ENCODE data around the gene PDE4D. TPM values are rescaled to one million over a fixed set of nuclear protein-coding genes. Genes with fewer than 3 reads are reported as not detected.

Gene PDE4D
- total RNA-seq, 1 experiment from 2014 or later = 32.5 TPM

GRCh38 chr5:59779453-59779852 lies 114.1 kb downstream of the PDE4D start:
- DNase-seq = no peak
- peaks cover 17% of the 10 kb centered on the region for H3K4me1 ChIP-seq
- no peaks in the 10 kb centered on the region for H3K9me3 ChIP-seq (replicated peaks)
- H3K27me3 ChIP-seq = no peaks in the 10 kb centered on the region
- no peak overlapping the region for H3K27ac ChIP-seq
- H3K36me3 ChIP-seq = no peaks in the 10 kb centered on the region
- no peak overlapping the region for H3K4me3 ChIP-seq

- Histone ChIP-seq H3K27me3 (no peaks in the 10 kb centered on the region), H3K4me1 (peaks cover 17% of the 10 kb centered on the region), H3K9me3 (replicated peaks) (no peaks in the 10 kb centered on the region), H3K27ac (no peak overlapping the region), H3K4me3 (no peak overlapping the region), H3K36me3 (no peaks in the 10 kb centered on the region)
- no peak for DNase-seq
Observed at GRCh38 chr5:59777028-59777427, 116.5 kb downstream of the PDE4D start.

- H3K27ac ChIP-seq = no peak overlapping the region
- no peaks in the 10 kb centered on the region for H3K9me3 ChIP-seq (replicated peaks)
Observed at GRCh38 chr5:59773294-59773693, 120.2 kb downstream of the PDE4D start.

GRCh38 chr5:59772757-59773156 lies 120.8 kb downstream of the PDE4D start:
- Histone ChIP-seq H3K4me1 (peaks cover 20% of the 10 kb centered on the region), H3K4me3 (no peak overlapping the region), H3K27me3 (no peaks in the 10 kb centered on the region), H3K36me3 (no peaks in the 10 kb centered on the region), H3K27ac (no peak overlapping the region), H3K9me3 (replicated peaks) (no peaks in the 10 kb centered on the region)
- no peak for DNase-seq

More at GRCh38 chr5:59773294-59773693, 120.2 kb downstream of the PDE4D start:
- H3K4me3 ChIP-seq = no peak overlapping the region
- no peaks in the 10 kb centered on the region for H3K27me3 ChIP-seq
- H3K36me3 ChIP-seq = no peaks in the 10 kb centered on the region
- DNase-seq = no peak
- H3K4me1 ChIP-seq = peaks cover 20% of the 10 kb centered on the region

GRCh38 chr5:59772206-59772605 lies 121.3 kb downstream of the PDE4D start:
- DNase-seq = no peak
- Histone ChIP-seq H3K27me3 (no peaks in the 10 kb centered on the region), H3K4me1 (peaks cover 20% of the 10 kb centered on the region), H3K4me3 (no peak overlapping the region), H3K27ac (no peak overlapping the region), H3K9me3 (replicated peaks) (no peaks in the 10 kb centered on the region), H3K36me3 (no peaks in the 10 kb centered on the region)

DNA sequence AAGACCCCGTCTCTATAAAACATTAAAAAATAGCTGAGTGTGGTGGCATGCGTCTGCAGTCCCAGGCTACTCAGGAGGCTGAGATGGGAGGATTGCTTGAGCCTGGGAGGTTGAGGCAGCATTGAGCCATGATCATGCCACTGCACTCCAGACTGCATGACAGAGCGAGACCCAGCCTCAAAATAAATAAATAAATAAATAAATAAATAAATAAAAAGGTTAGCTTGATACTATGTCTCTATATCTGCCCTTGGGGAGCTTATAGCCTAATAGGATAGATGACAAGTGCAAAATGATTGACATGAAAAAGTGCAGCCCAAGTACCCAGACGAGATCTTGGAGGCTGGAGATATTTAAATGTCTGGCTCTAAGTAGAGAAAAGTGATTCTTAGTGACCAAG lies 122.6 kb downstream of the PDE4D start:
- no peaks in the 10 kb centered on the region for H3K27me3 ChIP-seq
- DNase-seq = no peak
- H3K4me3 ChIP-seq = no peak overlapping the region
- H3K27ac ChIP-seq = no peak overlapping the region
- H3K36me3 ChIP-seq = no peaks in the 10 kb centered on the region
- H3K9me3 ChIP-seq (replicated peaks) = no peaks in the 10 kb centered on the region
- peaks cover 20% of the 10 kb centered on the region for H3K4me1 ChIP-seq

GRCh38 chr5:59769832-59770231 lies 123.7 kb downstream of the PDE4D start:
- H3K36me3 ChIP-seq = no peaks in the 10 kb centered on the region
- no peaks in the 10 kb centered on the region for H3K27me3 ChIP-seq
- DNase-seq = no peak
- peaks cover 13% of the 10 kb centered on the region for H3K4me1 ChIP-seq
- H3K27ac ChIP-seq = peak overlapping the region; percentile 95
- H3K9me3 ChIP-seq (replicated peaks) = no peaks in the 10 kb centered on the region
- peak overlapping the region; percentile 75; the same call in 1 of the 2 replicates for H3K4me3 ChIP-seq

- Histone ChIP-seq H3K9me3 (replicated peaks) (no peaks in the 10 kb centered on the region), H3K4me3 (peak overlapping the region; percentile 75), H3K27ac (peak overlapping the region; percentile 95), H3K4me1 (peaks cover 12% of the 10 kb centered on the region), H3K27me3 (no peaks in the 10 kb centered on the region), H3K36me3 (no peaks in the 10 kb centered on the region)
- no peak for DNase-seq
Observed at GRCh38 chr5:59769041-59769360, 124.5 kb downstream of the PDE4D start.

GRCh38 chr5:59768152-59769040 lies 125.1 kb downstream of the PDE4D start:
- H3K27me3 ChIP-seq = no peaks in the 10 kb centered on the region
- H3K4me3 ChIP-seq = peak overlapping the region; percentile 75
- H3K4me1 ChIP-seq = peaks cover 12% of the 10 kb centered on the region
- no peaks in the 10 kb centered on the region; the same call in 1 of the 2 replicates for H3K36me3 ChIP-seq
- H3K9me3 ChIP-seq (replicated peaks) = no peaks in the 10 kb centered on the region
- DNase-seq = peak; percentile 92 to 97
- H3K27ac ChIP-seq = peak overlapping the region; percentile 95

- DNase-seq = no peak
- Histone ChIP-seq H3K9me3 (replicated peaks) (no peaks in the 10 kb centered on the region), H3K4me1 (peaks cover 12% of the 10 kb centered on the region), H3K36me3 (no peaks in the 10 kb centered on the region; the same call in 1 of the 2 replicates), H3K27ac (peak overlapping the region; percentile 95), H3K27me3 (no peaks in the 10 kb centered on the region), H3K4me3 (peak overlapping the region; percentile 75)
Observed at GRCh38 chr5:59767681-59768151, 125.8 kb downstream of the PDE4D start.

DNA sequence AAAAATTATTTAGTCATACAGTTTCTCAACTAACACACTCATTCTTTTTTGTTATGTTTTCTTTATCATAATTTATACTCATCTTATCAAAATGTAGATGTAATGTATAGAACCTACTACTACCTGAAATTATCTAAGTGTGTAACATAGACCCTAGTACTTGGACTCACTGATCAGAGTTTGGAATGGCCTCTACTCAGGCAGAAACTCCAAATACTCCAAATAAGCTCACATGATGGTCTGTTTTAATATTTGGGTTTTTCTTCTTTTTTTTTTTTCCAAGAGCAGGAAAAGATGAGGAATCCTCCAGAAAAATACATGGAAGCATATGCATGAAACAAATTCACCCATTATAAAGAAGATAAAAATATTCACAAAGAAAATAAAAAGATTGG lies 126.3 kb downstream of the PDE4D start:
- Histone ChIP-seq H3K36me3 (no peaks in the 10 kb centered on the region; the same call in 1 of the 2 replicates), H3K27ac (peak overlapping the region; percentile 95; the same call in 1 of the 2 replicates), H3K4me1 (peaks cover 12% of the 10 kb centered on the region), H3K9me3 (replicated peaks) (no peaks in the 10 kb centered on the region), H3K27me3 (no peaks in the 10 kb centered on the region), H3K4me3 (peak overlapping the region; percentile 75)
- DNase-seq = no peak

- Histone ChIP-seq H3K27me3 (no peaks in the 10 kb centered on the region), H3K9me3 (replicated peaks) (no peaks in the 10 kb centered on the region), H3K36me3 (no peaks in the 10 kb centered on the region; the same call in 1 of the 2 replicates), H3K4me1 (peaks cover 12% of the 10 kb centered on the region), H3K4me3 (peak overlapping the region; percentile 75), H3K27ac (peak overlapping the region; percentile 24; the same call in 1 of the 2 replicates)
- peak; percentile 48 to 62 for DNase-seq
Observed at GRCh38 chr5:59766427-59767210, 126.9 kb downstream of the PDE4D start.

DNA sequence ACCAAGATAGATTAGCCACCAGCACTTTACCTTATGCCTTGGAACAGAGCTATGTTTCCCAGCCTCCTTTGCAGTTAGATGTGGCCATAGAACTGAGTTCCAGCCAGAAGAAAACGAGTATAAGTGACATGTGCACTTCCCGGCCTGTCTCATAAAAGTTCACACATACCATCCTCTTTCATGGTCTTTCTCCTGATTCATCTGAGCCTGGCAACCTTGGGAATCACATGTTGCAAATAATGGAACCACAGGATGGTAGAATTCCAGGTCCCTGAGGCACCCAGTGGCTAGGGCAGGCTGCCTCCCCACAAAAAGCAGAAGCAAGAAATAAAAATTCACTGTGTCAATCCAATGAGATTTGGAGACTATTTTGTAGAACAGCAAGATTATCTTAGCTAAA lies 128.1 kb downstream of the PDE4D start:
- no peaks in the 10 kb centered on the region for H3K27me3 ChIP-seq
- H3K27ac ChIP-seq = no peak overlapping the region
- H3K4me3 ChIP-seq = no peak overlapping the region
- DNase-seq = no peak
- H3K9me3 ChIP-seq (replicated peaks) = no peaks in the 10 kb centered on the region
- H3K36me3 ChIP-seq = no peaks in the 10 kb centered on the region; the same call in 1 of the 2 replicates
- peaks cover 17% of the 10 kb centered on the region for H3K4me1 ChIP-seq

GRCh38 chr5:59764361-59764760 lies 129.2 kb downstream of the PDE4D start:
- Histone ChIP-seq H3K27ac (no peak overlapping the region), H3K27me3 (no peaks in the 10 kb centered on the region), H3K4me3 (no peak overlapping the region), H3K9me3 (replicated peaks) (no peaks in the 10 kb centered on the region), H3K4me1 (peaks cover 19% of the 10 kb centered on the region), H3K36me3 (no peaks in the 10 kb centered on the region; the same call in 1 of the 2 replicates)
- no peak for DNase-seq

DNA sequence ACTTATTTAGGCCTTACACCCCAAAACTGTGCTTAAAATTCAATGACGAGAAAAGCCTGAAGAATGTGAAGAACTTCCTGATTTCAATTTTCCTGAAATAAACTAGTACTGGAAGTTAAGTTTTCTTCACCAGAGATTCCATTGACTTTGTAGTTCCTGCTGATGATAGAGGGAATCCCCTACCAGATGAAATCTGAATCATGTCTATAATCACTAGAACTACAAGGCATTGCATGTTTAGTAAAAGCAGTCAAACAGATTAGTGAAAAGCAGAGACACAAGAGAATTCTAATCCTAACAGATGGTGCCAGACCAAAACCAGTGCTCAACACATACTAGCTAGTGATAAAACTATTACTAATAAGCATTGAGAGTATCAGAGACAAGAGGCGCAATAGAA lies 130.0 kb downstream of the PDE4D start:
- no peaks in the 10 kb centered on the region for H3K27me3 ChIP-seq
- peaks cover 19% of the 10 kb centered on the region for H3K4me1 ChIP-seq
- no peak overlapping the region for H3K27ac ChIP-seq
- DNase-seq = no peak
- no peaks in the 10 kb centered on the region; the same call in 1 of the 2 replicates for H3K36me3 ChIP-seq
- no peaks in the 10 kb centered on the region for H3K9me3 ChIP-seq (replicated peaks)
- no peak overlapping the region for H3K4me3 ChIP-seq

Measured in SJCRH30 (cell line).